AG09319 (cell line): Measurements from ENCODE around the gene CD300E.

Experiments used
- DNase-seq: peaks from one replicate; pipeline ENCODE4 v3.0.0-alpha.2; 2010; ENCODE audit warnings: low read depth; ENCODE audit errors: extremely low read depth
- TF ChIP-seq, protein P1 (sequence below): IDR thresholded peaks from 2 replicates; pipeline ENCODE4 v1.5.1; 2011; ENCODE audit warnings: low read depth, mild to moderate bottlenecking, inconsistent platforms, low read length, moderate library complexity

CD300E gene

GRCh38 chr17:74652020-74652419 is 28.5 kb upstream of the CD300E start:
- DNase-seq, result no peak
- TF ChIP-seq, protein P1, sequence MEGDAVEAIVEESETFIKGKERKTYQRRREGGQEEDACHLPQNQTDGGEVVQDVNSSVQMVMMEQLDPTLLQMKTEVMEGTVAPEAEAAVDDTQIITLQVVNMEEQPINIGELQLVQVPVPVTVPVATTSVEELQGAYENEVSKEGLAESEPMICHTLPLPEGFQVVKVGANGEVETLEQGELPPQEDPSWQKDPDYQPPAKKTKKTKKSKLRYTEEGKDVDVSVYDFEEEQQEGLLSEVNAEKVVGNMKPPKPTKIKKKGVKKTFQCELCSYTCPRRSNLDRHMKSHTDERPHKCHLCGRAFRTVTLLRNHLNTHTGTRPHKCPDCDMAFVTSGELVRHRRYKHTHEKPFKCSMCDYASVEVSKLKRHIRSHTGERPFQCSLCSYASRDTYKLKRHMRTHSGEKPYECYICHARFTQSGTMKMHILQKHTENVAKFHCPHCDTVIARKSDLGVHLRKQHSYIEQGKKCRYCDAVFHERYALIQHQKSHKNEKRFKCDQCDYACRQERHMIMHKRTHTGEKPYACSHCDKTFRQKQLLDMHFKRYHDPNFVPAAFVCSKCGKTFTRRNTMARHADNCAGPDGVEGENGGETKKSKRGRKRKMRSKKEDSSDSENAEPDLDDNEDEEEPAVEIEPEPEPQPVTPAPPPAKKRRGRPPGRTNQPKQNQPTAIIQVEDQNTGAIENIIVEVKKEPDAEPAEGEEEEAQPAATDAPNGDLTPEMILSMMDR, result no peak

- DNase-seq, result no peak
- TF ChIP-seq, protein P1, result no peak
These were observed 26.4 kb upstream of the CD300E start for GRCh38 chr17:74649909-74650308.

GRCh38 chr17:74647871-74648672 is 24.5 kb upstream of the CD300E start:
- DNase-seq, result no peak
- TF ChIP-seq, protein P1, result no peak

GRCh38 chr17:74646231-74646630 is 22.7 kb upstream of the CD300E start:
- TF ChIP-seq, protein P1, result no peak
- DNase-seq, result no peak

- DNase-seq, result no peak
- TF ChIP-seq, protein P1, result no peak
These were observed 21.5 kb upstream of the CD300E start for GRCh38 chr17:74645010-74645409.

- TF ChIP-seq, protein P1, result no peak
- no peak for DNase-seq
These were observed 20.9 kb upstream of the CD300E start for GRCh38 chr17:74644419-74644818.

DNA sequence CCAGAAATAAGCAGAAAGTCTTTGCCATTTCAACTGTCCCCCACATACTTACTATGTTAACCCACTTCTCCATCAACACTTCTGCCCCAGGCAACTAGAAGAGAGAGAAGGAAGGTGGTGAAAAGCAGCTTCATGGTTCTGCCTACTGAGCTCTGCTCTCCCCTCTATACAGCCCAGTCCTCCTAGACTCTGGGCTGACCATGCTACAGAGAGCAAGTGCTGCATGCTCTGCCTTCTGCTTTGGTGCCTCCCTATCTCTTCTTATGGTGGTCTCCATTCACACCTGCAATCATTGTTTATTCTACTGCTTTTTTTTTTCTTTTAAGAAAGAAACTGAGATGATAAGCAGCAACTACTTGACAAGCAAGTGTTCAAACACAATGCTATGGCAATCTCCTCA is 20.3 kb upstream of the CD300E start:
- TF ChIP-seq, protein P1, result no peak
- no peak for DNase-seq
